Measurements from ENCODE around the gene USP32. TPM values are rescaled to one million over a fixed set of nuclear protein-coding genes. Genes with fewer than 3 reads are reported as not detected.
"Not testable (repeated sequence)": the region's sequence is repeated elsewhere in the genome, so short reads cannot be mapped to it uniquely, and the experiment has no call there.

Gene USP32
- total RNA-seq, 1 experiment from 2014 or later = 62.9 TPM

DNA sequence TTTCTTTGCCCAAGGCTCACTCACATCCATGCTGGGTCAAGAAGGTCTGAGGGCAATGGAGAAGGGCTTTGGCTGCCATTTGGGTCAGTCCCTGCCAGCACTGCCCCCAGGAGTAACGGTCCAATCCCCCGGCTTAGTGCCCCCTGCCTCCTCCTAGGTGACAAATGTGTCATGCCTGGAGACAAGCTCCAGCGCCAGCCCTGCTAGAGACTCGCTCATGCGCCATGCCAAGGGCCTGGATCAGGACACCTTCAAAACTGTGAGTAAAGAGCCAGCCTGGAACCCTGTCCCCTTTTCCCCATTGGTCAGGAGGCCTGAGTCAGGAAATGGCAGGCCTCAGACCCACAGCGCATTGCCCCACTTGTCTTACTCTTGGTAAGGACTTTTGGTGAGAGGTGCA lies 33.7 kb upstream of the USP32 start:
- intact Hi-C loops (cut with micrococcal nuclease) = no loop called here
- DNase-seq (ENCODE audit: unreplicated experiment) = no peak
- Mint-ChIP-seq H3K27ac (ENCODE audit: low read depth, unreplicated experiment) (no peak overlapping the region), H3K4me3 (ENCODE audit: unreplicated experiment) (no peak overlapping the region), H3K4me1 (ENCODE audit: insufficient read depth, unreplicated experiment) (no peaks in the 10 kb centered on the region), H3K9me3 (ENCODE audit: unreplicated experiment) (no peaks in the 10 kb centered on the region), H3K27me3 (ENCODE audit: insufficient read depth, unreplicated experiment) (no peaks in the 10 kb centered on the region), H3K36me3 (ENCODE audit: insufficient read depth, unreplicated experiment) (no peaks in the 10 kb centered on the region)
- POLR2A ChIA-PET = no interaction called here
- CTCF ChIA-PET = interaction anchor here (0.6 to 0.9 kb wide), 2 partner anchors 194 to 201 kb away, joined by 5 read pairs; no protein-coding TSS in a partner anchor
- no TSS peak for BruUV-seq (replicated peaks)
- no peak for TF ChIP-seq CTCF (IDR thresholded peaks at IDR 0.05; ENCODE audit: unreplicated experiment)

DNA sequence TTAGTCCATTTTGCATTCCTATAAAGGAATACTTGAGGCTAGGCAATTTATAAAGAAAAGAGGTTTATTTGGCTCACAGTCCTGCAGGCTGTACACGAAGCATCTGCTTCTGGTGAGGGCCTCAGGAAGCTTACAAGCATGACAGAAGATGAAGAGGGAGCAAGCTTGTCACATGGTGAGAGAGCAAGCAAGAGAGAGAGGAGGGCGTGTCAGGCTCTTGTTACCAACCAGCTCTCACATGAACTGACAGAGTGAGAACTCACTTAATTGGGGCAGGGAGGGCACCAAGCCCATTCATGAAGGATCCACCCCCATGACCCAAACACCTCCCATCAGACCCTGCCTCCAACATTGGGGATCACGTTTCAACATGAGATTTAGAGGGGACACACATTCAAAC lies 31.9 kb upstream of the USP32 start:
- H3K9me3 Mint-ChIP-seq (ENCODE audit: unreplicated experiment) = no peaks in the 10 kb centered on the region
- CTCF ChIA-PET = interaction anchor here (0.6 to 0.7 kb wide), 2 partner anchors 11 to 161 kb away, joined by 3 read pairs; no protein-coding TSS in a partner anchor

GRCh38 chr17:60422162-60422665 lies 30.3 kb upstream of the USP32 start, which contains the start of gene CHCT1:
TSS of gene CHCT1 (plus strand) at chr17:60422489. CDS start at chr17:60422593, 104 bp downstream.
- no peaks in the 10 kb centered on the region for H3K27me3 Mint-ChIP-seq (ENCODE audit: insufficient read depth, unreplicated experiment)
- POLR2A ChIA-PET = no interaction called here
- CTCF ChIA-PET = no interaction called here
- H3K4me3 Mint-ChIP-seq (ENCODE audit: unreplicated experiment) = no peak within 1 kb of the TSS
- no TSS peak for BruUV-seq (replicated peaks)
- intact Hi-C loops (cut with micrococcal nuclease) = no loop called here
- DNase-seq (ENCODE audit: unreplicated experiment) = no peak
- H3K27ac Mint-ChIP-seq (ENCODE audit: low read depth, unreplicated experiment) = no peak within 1 kb of the TSS
- no peak for TF ChIP-seq CTCF (IDR thresholded peaks at IDR 0.05; ENCODE audit: unreplicated experiment)
- H3K36me3 Mint-ChIP-seq (ENCODE audit: insufficient read depth, unreplicated experiment) = no peaks in the 10 kb centered on the region
- no peaks in the 10 kb centered on the region for H3K9me3 Mint-ChIP-seq (ENCODE audit: unreplicated experiment)
- H3K4me1 Mint-ChIP-seq (ENCODE audit: insufficient read depth, unreplicated experiment) = no peaks in the 10 kb centered on the region

More for the DNA sequence above, 31.9 kb upstream of the USP32 start:
- no peak for DNase-seq (ENCODE audit: unreplicated experiment)
- Mint-ChIP-seq H3K27ac (ENCODE audit: low read depth, unreplicated experiment) (no peak overlapping the region), H3K4me3 (ENCODE audit: unreplicated experiment) (no peak overlapping the region), H3K27me3 (ENCODE audit: insufficient read depth, unreplicated experiment) (no peaks in the 10 kb centered on the region), H3K4me1 (ENCODE audit: insufficient read depth, unreplicated experiment) (no peaks in the 10 kb centered on the region), H3K36me3 (ENCODE audit: insufficient read depth, unreplicated experiment) (no peaks in the 10 kb centered on the region)
- intact Hi-C loops (cut with micrococcal nuclease) = no loop called here
- TF ChIP-seq CTCF (IDR thresholded peaks at IDR 0.05; ENCODE audit: unreplicated experiment) = no peak
- POLR2A ChIA-PET = interaction anchor here (0.6 to 0.9 kb wide), 2 partner anchors 70 to 172 kb away, joined by 3 read pairs; no protein-coding TSS in a partner anchor
- BruUV-seq (replicated peaks) = no TSS peak

DNA sequence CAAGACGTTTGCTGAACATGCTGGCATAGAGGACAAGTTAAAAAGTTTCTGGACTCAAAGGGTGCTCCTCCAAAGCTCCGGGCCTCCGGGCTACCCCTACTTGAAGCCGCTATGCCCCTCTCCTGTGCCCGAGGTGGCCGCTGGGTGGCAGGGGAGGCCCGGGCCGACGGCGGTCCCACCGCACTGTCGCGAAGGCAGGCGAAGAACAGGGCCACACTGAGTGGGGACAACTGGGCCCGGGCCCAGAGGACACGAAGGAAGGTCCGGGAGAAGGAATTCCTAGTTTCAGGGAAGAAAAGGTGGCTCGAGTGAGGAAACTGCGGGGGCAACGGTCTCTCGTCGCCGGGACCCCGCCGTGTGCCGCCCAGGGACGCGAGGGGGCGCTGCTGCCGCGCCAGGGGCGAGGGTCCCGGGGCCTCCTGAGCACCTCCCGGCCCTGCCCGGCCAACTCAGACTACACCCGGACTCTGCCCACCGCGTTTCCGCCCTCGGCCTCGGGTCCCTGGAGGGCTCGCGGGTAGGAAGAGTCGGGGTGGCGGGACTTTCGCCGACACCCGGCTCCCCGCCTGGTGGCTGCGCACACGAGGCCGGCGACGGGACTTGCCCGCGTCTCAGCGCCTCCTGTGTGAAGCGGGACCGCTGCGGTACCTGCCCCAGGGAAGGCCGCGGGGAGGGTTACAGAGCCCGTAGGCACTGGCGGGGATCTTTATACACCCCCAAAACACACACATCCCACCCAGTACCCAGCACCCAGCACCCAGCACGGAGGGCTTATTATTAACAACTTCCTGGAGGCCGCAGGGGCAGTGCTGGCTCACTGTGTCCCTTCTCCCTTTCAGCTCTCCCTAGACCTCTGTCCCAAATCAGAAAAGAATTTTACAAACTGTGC lies 29.6 kb upstream of the USP32 start:
- CTCF ChIA-PET = interaction anchor here (0.7 kb wide), 2 partner anchors 95 to 283 kb away, joined by 3 to 4 read pairs; no protein-coding TSS in a partner anchor
- no peak for DNase-seq (ENCODE audit: unreplicated experiment)
- no peaks in the 10 kb centered on the region for H3K4me1 Mint-ChIP-seq (ENCODE audit: insufficient read depth, unreplicated experiment)
- TF ChIP-seq CTCF (IDR thresholded peaks at IDR 0.05; ENCODE audit: unreplicated experiment) = peak; percentile 14
- no peaks in the 10 kb centered on the region for H3K36me3 Mint-ChIP-seq (ENCODE audit: insufficient read depth, unreplicated experiment)
- no peak overlapping the region for H3K27ac Mint-ChIP-seq (ENCODE audit: low read depth, unreplicated experiment)
- no peaks in the 10 kb centered on the region for H3K27me3 Mint-ChIP-seq (ENCODE audit: insufficient read depth, unreplicated experiment)
- no TSS peak for BruUV-seq (replicated peaks)
- POLR2A ChIA-PET = interaction anchor here (0.6 kb wide), 1 partner anchor 29 kb away, joined by 3 read pairs; the partner anchor contains the start of gene USP32
- no peaks in the 10 kb centered on the region for H3K9me3 Mint-ChIP-seq (ENCODE audit: unreplicated experiment)
- intact Hi-C loops (cut with micrococcal nuclease) = no loop called here
- no peak overlapping the region for H3K4me3 Mint-ChIP-seq (ENCODE audit: unreplicated experiment)

GRCh38 chr17:60419875-60420274 lies 27.9 kb upstream of the USP32 start:
- BruUV-seq (replicated peaks); intact Hi-C loops (cut with micrococcal nuclease); H3K27me3 Mint-ChIP-seq (ENCODE audit: insufficient read depth, unreplicated experiment); POLR2A ChIA-PET; H3K27ac Mint-ChIP-seq (ENCODE audit: low read depth, unreplicated experiment); H3K4me1 Mint-ChIP-seq (ENCODE audit: insufficient read depth, unreplicated experiment); H3K9me3 Mint-ChIP-seq (ENCODE audit: unreplicated experiment); DNase-seq (ENCODE audit: unreplicated experiment); H3K36me3 Mint-ChIP-seq (ENCODE audit: insufficient read depth, unreplicated experiment); H3K4me3 Mint-ChIP-seq (ENCODE audit: unreplicated experiment); CTCF ChIA-PET: not testable (repeated sequence)

- not testable (repeated sequence) for H3K27ac Mint-ChIP-seq (ENCODE audit: low read depth, unreplicated experiment)
These were observed 27.1 kb upstream of the USP32 start for GRCh38 chr17:60419003-60419402.

More at GRCh38 chr17:60419003-60419402, 27.1 kb upstream of the USP32 start:
- POLR2A ChIA-PET; H3K9me3 Mint-ChIP-seq (ENCODE audit: unreplicated experiment); BruUV-seq (replicated peaks); DNase-seq (ENCODE audit: unreplicated experiment); H3K36me3 Mint-ChIP-seq (ENCODE audit: insufficient read depth, unreplicated experiment); H3K4me1 Mint-ChIP-seq (ENCODE audit: insufficient read depth, unreplicated experiment); H3K27me3 Mint-ChIP-seq (ENCODE audit: insufficient read depth, unreplicated experiment); intact Hi-C loops (cut with micrococcal nuclease); H3K4me3 Mint-ChIP-seq (ENCODE audit: unreplicated experiment): not testable (repeated sequence)
- CTCF ChIA-PET = interaction anchor here (0.8 kb wide), 1 partner anchor 9 kb away, joined by 3 read pairs; no protein-coding TSS in a partner anchor
